Renal cortex interstitium (tissue), 11 donors: Measurements from ENCODE around the gene MGAT1. TPM values are rescaled to one million over a fixed set of nuclear protein-coding genes. Genes with fewer than 3 reads are reported as not detected.
A peak's percentile ranks its signal among the peaks of the same experiment; 100 is the strongest.
"Not testable (repeated sequence)": the region's sequence is repeated elsewhere in the genome, so short reads cannot be mapped to it uniquely, and the experiment has no call there.

ENCODE experiments used
- DNase-seq, 11 donors: peaks; one replicate each; pipeline ENCODE4 v3.0.0-alpha.2; 2013; ENCODE audit warnings: low read depth in 9 of 11, low spot score in 4 of 11; ENCODE audit errors: extremely low read depth in 1 of 11
- polyA plus RNA-seq, 3 donors: library from polyadenylated mRNA; unstranded; fragments of 120-200 nt; gene quantifications; one replicate each; pipeline ENCODE4 v1.2.1, GENCODE V29; 2013; ENCODE audit not compliant: insufficient read length in 3 of 3

MGAT1 gene
- polyA plus RNA-seq, 3 donors = 67.3 to 89.2 (median 78.9) TPM

DNA sequence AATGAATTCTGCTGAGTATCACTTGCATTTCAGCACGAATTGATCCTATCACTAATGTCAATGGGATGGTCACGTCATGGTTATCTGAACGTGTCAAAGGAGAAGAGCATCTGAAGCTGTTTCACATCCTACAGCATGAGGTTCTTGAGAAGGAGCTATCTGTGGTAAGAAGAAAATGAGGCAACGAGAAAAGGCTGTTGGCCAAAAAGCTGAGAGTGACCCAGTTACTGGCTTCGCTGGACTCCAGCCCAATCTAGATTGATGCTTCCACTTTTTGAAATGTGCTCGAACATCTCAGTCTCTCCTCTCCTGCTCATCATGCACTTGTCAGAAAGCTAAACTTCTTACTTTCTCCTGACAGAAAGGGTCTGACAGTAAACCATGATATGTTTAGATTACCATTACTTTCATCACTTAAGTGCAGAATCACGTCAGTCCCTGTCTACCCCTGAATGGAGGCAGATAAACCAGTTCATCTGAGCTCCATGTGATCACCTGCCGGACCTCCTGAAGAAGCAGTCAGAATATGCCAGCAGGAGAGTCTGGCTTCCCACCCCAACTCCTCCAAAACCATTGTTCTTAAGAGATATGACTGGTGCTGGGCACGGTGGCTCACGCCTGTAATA lies 22.5 kb downstream of the MGAT1 start:
- no peak for DNase-seq

GRCh38 chr5:180777475-180777874 lies 25.1 kb downstream of the MGAT1 start:
- DNase-seq = no peak

- DNase-seq = no peak
Observed at GRCh38 chr5:180776376-180776775, 26.2 kb downstream of the MGAT1 start.

DNA sequence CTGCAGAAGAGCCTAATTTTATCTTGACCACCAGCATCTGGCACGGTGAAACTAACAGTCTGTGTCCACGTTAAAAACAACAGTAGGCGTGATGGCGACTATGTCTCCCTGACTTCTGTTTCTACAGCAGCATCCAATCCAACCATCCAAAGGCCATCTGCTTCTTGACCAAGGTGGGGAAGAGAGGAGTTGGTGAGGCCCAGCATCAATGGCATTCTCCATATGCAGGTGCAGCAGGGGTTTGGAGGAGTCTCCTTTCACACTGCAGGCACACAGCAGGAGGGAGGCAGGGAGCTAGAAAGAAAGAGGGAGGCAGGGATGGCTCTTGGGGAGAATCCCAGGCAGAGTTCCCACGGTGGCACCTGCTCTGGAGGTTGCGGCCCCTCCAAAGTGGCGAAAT lies 27.0 kb downstream of the MGAT1 start:
- DNase-seq = no peak

DNA sequence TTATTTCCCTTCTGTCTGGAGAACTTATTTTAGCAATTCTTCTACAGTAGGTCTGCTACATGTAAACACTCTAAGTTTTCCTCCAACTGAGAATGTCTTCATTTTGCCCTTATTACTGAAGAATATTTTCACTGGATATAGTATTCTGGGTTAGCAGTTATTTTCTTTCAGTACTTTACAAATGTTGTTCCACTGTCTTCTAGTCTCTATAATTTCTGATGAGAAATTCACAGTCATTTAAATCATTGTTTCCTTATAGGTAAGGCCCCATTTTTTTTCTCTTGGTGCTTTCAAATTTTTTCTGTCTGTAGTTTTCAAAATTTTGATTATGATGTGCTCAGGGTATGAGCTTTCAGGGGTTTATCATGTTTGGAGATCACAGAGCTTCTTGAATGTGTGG lies 30.8 kb downstream of the MGAT1 start:
- DNase-seq = no peak

DNA sequence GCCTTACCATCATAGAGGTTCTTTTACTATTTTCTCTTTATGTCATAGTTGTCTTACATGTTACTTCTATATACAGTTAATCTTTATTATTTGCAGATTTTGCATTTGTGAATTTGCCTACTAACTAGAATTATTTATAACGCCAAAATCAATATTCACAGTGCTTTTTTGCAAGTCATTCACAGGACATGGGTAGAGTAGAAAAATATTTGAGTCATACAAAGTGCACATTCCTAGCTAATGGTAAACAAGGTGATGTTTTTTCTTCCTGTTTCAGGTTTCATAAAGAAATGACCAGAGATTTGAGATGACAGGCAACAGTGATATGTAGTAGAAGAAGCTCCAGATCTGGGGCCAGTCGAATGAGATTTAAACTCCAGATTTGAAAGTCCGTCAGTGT lies 32.8 kb downstream of the MGAT1 start:
- no peak for DNase-seq

DNA sequence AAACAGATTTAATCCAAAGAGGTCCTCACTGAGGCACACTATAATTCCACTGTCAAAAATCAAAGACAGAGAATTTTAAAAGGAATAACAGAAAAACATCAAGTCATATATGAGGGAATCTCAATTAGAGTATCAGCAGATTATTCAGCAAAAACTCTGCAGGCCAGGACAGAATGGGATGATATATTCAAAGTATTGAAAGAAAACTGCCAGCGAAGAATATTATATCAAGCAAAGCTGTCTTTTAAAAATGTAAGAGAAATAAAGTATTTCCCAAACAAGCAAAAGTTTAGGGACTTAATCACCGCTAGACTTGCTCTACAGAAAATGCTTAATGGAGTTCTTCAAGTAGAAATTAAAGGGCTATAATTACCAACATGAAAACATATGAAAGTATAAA lies 47.0 kb downstream of the MGAT1 start:
- no peak for DNase-seq

GRCh38 chr5:180744253-180744652 lies 58.4 kb downstream of the MGAT1 start:
- DNase-seq = no peak

- DNase-seq = no peak
Observed at GRCh38 chr5:180742727-180743126, 59.9 kb downstream of the MGAT1 start.

- DNase-seq = not testable (repeated sequence)
Observed at GRCh38 chr5:180740953-180741352, 61.7 kb downstream of the MGAT1 start.

DNA sequence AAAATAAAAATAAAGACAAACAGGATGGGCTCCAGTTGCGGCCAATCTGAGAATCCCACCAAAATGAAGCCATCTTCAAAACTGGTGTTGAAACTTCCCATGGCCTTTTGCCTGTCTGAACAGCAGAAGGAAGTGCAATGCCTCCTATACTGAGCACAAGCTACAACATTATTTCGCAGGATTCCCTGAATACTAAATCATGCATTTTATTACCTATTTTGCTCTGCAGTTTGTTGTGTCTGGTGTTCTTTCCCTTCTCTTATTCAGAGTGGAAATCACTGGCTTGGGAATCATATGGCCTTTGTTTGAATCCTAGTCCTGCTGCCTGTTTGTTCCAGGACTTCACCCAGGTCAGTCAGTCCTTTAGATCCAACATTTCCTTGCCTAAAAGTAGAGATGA lies 62.6 kb downstream of the MGAT1 start, which contains the start of gene OR2Y1:
Gene OR2Y1 (minus strand): TSS at position 101 of the 400 bp plus-strand sequence. CDS start 0 bp downstream, at position 101.
- no peak for DNase-seq

DNA sequence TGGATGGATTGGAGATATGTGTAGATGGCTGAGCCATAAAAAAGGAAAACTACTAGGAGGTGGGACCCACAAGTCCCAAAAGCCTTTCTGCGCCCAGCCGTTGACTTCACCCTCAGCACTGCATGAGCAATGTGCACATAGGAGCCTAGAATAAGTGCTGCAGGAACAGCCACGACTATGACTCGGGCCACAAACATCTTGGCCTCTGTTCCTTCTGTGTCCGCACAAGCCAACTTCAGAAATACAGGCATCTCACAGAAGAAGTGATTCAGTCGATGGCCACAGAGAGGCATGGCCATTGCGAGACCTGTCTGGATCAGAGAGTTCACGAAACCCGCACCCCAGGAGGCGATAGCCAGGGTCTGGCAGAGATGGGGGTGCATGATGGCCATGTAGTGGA lies 63.3 kb downstream of the MGAT1 start:
- no peak for DNase-seq

DNA sequence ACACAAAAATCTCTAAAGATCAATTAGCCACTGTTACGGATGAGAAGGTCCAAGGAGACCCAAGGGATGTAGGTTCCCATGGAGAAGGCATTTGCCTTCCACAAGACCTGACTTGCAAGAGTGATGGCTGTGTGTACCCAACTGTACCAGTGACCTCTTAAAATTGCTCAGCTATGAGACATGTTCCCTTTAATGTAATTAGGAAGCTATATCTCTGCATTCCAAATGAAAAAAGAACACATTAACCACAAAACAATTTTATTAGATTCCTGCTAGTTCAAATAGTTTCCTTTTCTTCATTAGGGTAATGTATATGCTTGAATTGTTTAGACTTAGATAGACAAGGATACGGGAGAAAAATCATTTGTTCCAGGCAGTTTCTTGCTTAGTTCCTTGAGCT lies 66.1 kb downstream of the MGAT1 start:
- DNase-seq = peak in 1 of 11 donors; percentile 8

Other genes with a start within 250 kb of the MGAT1 start
- 1 to 10 TPM in 2 of 3 donors, under 1 TPM in 1; 0.89 to 1.8 (median 1.3) TPM for gene SCGB3A1, start 211.3 kb downstream of the MGAT1 start, polyA plus RNA-seq
- gene FLT4, start 153.2 kb downstream of the MGAT1 start, polyA plus RNA-seq = 10 to 100 TPM; 24.1 to 34.2 (median 34.1) TPM
- gene OR2Y1, start 62.7 kb downstream of the MGAT1 start, polyA plus RNA-seq = not detected
- gene ZFP62, start 58.5 kb upstream of the MGAT1 start, polyA plus RNA-seq = 10 to 100 TPM; 59.6 to 69.3 (median 62.3) TPM
- gene BTNL8, start 96.4 kb upstream of the MGAT1 start, polyA plus RNA-seq = under 1 TPM; 0.47 to 0.89 (median 0.79) TPM
- under 1 TPM in 2 of 3 donors, not detected in 1; 0.07 to 0.20 TPM for gene BTNL3, start 186.0 kb upstream of the MGAT1 start, polyA plus RNA-seq
- 10 to 100 TPM in 2 of 3 donors, 1 to 10 TPM in 1; 7.0 to 14.9 (median 11.5) TPM for gene BTNL9, start 237.5 kb upstream of the MGAT1 start, polyA plus RNA-seq